Liver (tissue), 9 donors: Measurements from ENCODE around the gene BLNK. TPM values are rescaled to one million over a fixed set of nuclear protein-coding genes. Genes with fewer than 3 reads are reported as not detected.
"Not testable (repeated sequence)": the region's sequence is repeated elsewhere in the genome, so short reads cannot be mapped to it uniquely, and the experiment has no call there.

Source experiments
- DNase-seq: peaks from one replicate; pipeline ENCODE4 v3.0.0-alpha.2; 2017; ENCODE audit warnings: low spot score
- H3K27ac ChIP-seq, 2 donors: one replicate each; pipeline ENCODE4 v1.7.0; 2013; ENCODE audit warnings: inconsistent platforms in 2 of 2, low read length in 2 of 2, control low read depth in 1 of 2, low read depth in 1 of 2, mild to moderate bottlenecking in 1 of 2
- H3K27me3 ChIP-seq, 4 donors: one replicate each; pipeline versions ENCODE4 v1.6.1 to v1.7.0; 2013; ENCODE audit warnings: low read length in 3 of 4, inconsistent platforms in 1 of 4, mild to moderate bottlenecking in 1 of 4, moderate library complexity in 1 of 4; ENCODE audit not compliant: control insufficient read depth in 4 of 4, insufficient read depth in 4 of 4
- H3K36me3 ChIP-seq, 4 donors: one replicate each; pipeline versions ENCODE4 v1.6.1 to v1.7.0; 2013; ENCODE audit warnings: low read length in 3 of 4, mild to moderate bottlenecking in 3 of 4, low read depth in 1 of 4, moderate library complexity in 1 of 4; ENCODE audit not compliant: control insufficient read depth in 4 of 4, insufficient read depth in 3 of 4
- H3K4me1 ChIP-seq, 4 donors: one replicate each; pipeline versions ENCODE4 v1.6.1 to v1.7.0; 2013; ENCODE audit warnings: low read length in 3 of 4, mild to moderate bottlenecking in 3 of 4, moderate library complexity in 1 of 4; ENCODE audit not compliant: control insufficient read depth in 4 of 4, insufficient read depth in 4 of 4
- H3K4me3 ChIP-seq, 3 donors: one replicate each; pipeline versions ENCODE4 v1.6.1 to v1.7.0; 2013; ENCODE audit warnings: low read length in 3 of 3, control low read depth in 1 of 3, low read depth in 1 of 3, mild to moderate bottlenecking in 1 of 3
- H3K9ac ChIP-seq, 2 donors: one replicate each; pipeline ENCODE4 v1.7.0; 2013; ENCODE audit warnings: low read length in 2 of 2, mild to moderate bottlenecking in 2 of 2, moderate library complexity in 2 of 2, control low read depth in 1 of 2, low read depth in 1 of 2
- H3K9me3 ChIP-seq, 4 donors: one replicate each; pipeline versions ENCODE4 v1.6.1 to v1.7.0; 2013; ENCODE audit warnings: low read length in 3 of 4; ENCODE audit not compliant: control insufficient read depth in 4 of 4
- ATF3 ChIP-seq: IDR thresholded peaks from 2 replicates; pipeline ENCODE4 v1.6.1; 2016; ENCODE audit warnings: antibody characterized with exemption
- EGR1 ChIP-seq, 2 donors: IDR thresholded peaks; 2 replicates each; pipeline ENCODE4 v1.6.1; 2016 to 2018; ENCODE audit warnings: antibody characterized with exemption in 2 of 2, low read depth in 2 of 2
- FOXA1 ChIP-seq: IDR thresholded peaks from 2 replicates; pipeline ENCODE4 v1.6.1; 2016; ENCODE audit warnings: antibody characterized with exemption
- FOXA2 ChIP-seq: IDR thresholded peaks from 2 replicates; pipeline ENCODE4 v1.6.1; 2016; ENCODE audit warnings: antibody characterized with exemption
- GABPA ChIP-seq, 2 donors: IDR thresholded peaks in 1 of 2; conservative IDR thresholded peaks in 1 of 2; 2 replicates each; pipeline ENCODE4 v1.6.1; 2016; ENCODE audit warnings: antibody characterized with exemption in 2 of 2, mild to moderate bottlenecking in 1 of 2, moderate library complexity in 1 of 2
- HNF4A ChIP-seq, 2 donors: conservative IDR thresholded peaks; 2 replicates each; pipeline ENCODE4 v1.6.1; 2016; ENCODE audit warnings: antibody characterized with exemption in 2 of 2, mild to moderate bottlenecking in 2 of 2
- HNF4G ChIP-seq: IDR thresholded peaks from 2 replicates; pipeline ENCODE4 v1.6.1; 2016; ENCODE audit warnings: antibody characterized with exemption
- JUND ChIP-seq, 2 donors: IDR thresholded peaks; 2 replicates each; pipeline ENCODE4 v1.6.1; 2016; ENCODE audit warnings: antibody characterized with exemption in 2 of 2
- MAX ChIP-seq: IDR thresholded peaks from 2 replicates; pipeline ENCODE4 v1.6.1; 2016; ENCODE audit warnings: antibody characterized with exemption
- NR2F2 ChIP-seq: IDR thresholded peaks from 2 replicates; pipeline ENCODE4 v1.6.1; 2016; ENCODE audit warnings: antibody characterized with exemption
- RAD21 ChIP-seq, 2 donors: IDR thresholded peaks; 2 replicates each; pipeline ENCODE4 v1.6.1; 2016; ENCODE audit warnings: antibody characterized with exemption in 2 of 2, mild to moderate bottlenecking in 2 of 2
- RXRA ChIP-seq, 2 donors: IDR thresholded peaks; 2 replicates each; pipeline ENCODE4 v1.6.1; 2017 to 2018; ENCODE audit warnings: antibody characterized with exemption in 2 of 2, mild to moderate bottlenecking in 1 of 2
- SP1 ChIP-seq: IDR thresholded peaks from 2 replicates; pipeline ENCODE4 v1.6.1; 2018; ENCODE audit warnings: antibody characterized with exemption, mild to moderate bottlenecking
- TAF1 ChIP-seq: conservative IDR thresholded peaks from 2 replicates; pipeline ENCODE4 v1.6.1; 2016; ENCODE audit warnings: antibody characterized with exemption, mild to moderate bottlenecking
- YY1 ChIP-seq: IDR thresholded peaks from 2 replicates; pipeline ENCODE4 v1.6.1; 2016; ENCODE audit warnings: antibody characterized with exemption, mild to moderate bottlenecking
- WGBS: extraction: QIAGEN DNeasy Blood & Tissue Kit; methylation state at CpG from one replicate; pipeline ENCODE4 v1.1.7; 2013; 5-methylcytosine and 5-hydroxymethylcytosine counted together
- polyA plus RNA-seq, 2 donors: library from polyadenylated mRNA; stranded (reverse) in 1 of 2; unstranded in 1 of 2; fragments of 200-250 nt in 1 of 2; fragments of >200 nt in 1 of 2; fragmentation: Nextera tagmentation in 1 of 2; extraction: Ambion mirVana in 1 of 2; gene quantifications; one replicate each; pipeline versions ENCODE4 v1.2.1 to v1.2.3, GENCODE V29; 2013 to 2015
- total RNA-seq, 2 donors: library from RNA; depleted of rRNA; stranded (reverse); fragments of >200 nt; gene quantifications; one replicate each; pipeline ENCODE4 v1.2.3, GENCODE V29; 2014
- TF ChIP-seq, protein P1 (sequence below): IDR thresholded peaks from 2 replicates; pipeline ENCODE4 v1.6.1; 2016; ENCODE audit warnings: antibody characterized with exemption, mild to moderate bottlenecking
- donor health status: healthy.
- donor health status: healthy.
- donor health status: healthy.
- donor health status: healthy.
- donor health status: healthy.

The BLNK gene
- total and polyA plus RNA-seq, 4 donors, result 3.3 to 45.2 (median 14.5) TPM

- TF ChIP-seq YY1 (no peak), ATF3 (no peak), TAF1 (no peak)
- Histone ChIP-seq H3K4me1 (no peaks in the 10 kb centered on the region), H3K4me3 (no peak overlapping the region), H3K36me3 (peaks cover 7 to 83% (median 70%) of the 10 kb centered on the region in 4 donors), H3K9ac (no peak overlapping the region), H3K9me3 (no peaks in the 10 kb centered on the region), H3K27me3 (no peaks in the 10 kb centered on the region), H3K27ac (no peak overlapping the region)
- WGBS, result 94% methylated on average over 1 of the region's 1 CpG
- no peak for DNase-seq
Measured at GRCh38 chr10:96205580-96205979, 65.8 kb downstream of the BLNK start.

DNA sequence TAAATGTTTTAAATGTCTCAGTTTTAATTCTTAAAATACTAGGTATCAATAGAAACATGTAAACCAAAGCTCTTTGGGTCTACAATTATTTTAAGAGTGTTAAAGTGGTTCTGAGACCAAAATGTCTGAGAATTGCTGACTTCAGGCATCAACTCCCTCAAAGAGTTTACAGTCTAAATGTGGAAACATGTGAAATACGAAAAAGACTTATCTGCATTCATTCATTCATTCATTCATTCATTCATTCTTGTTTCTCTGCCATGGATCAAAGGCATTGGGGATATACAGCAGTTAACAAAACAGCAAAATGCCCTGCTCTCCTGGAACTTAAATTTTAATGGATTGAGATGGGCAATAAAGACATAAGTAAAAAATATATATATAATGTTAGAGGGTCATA is 69.8 kb downstream of the BLNK start:
- DNase-seq, result no peak
- Histone ChIP-seq H3K4me3 (no peak overlapping the region), H3K9me3 (no peaks in the 10 kb centered on the region), H3K27ac (no peak overlapping the region), H3K36me3 (peaks cover 0 to 72% (median 60%) of the 10 kb centered on the region in 4 donors), H3K9ac (no peak overlapping the region), H3K4me1 (no peaks in the 10 kb centered on the region), H3K27me3 (no peaks in the 10 kb centered on the region)
- TF ChIP-seq JUND (IDR thresholded peaks at IDR 0.05), result no peak
- TF ChIP-seq SP1, result no peak
- TF ChIP-seq HNF4G, result no peak
- no peak for TF ChIP-seq RXRA (IDR thresholded peaks at IDR 0.05)
- TF ChIP-seq, protein P1, sequence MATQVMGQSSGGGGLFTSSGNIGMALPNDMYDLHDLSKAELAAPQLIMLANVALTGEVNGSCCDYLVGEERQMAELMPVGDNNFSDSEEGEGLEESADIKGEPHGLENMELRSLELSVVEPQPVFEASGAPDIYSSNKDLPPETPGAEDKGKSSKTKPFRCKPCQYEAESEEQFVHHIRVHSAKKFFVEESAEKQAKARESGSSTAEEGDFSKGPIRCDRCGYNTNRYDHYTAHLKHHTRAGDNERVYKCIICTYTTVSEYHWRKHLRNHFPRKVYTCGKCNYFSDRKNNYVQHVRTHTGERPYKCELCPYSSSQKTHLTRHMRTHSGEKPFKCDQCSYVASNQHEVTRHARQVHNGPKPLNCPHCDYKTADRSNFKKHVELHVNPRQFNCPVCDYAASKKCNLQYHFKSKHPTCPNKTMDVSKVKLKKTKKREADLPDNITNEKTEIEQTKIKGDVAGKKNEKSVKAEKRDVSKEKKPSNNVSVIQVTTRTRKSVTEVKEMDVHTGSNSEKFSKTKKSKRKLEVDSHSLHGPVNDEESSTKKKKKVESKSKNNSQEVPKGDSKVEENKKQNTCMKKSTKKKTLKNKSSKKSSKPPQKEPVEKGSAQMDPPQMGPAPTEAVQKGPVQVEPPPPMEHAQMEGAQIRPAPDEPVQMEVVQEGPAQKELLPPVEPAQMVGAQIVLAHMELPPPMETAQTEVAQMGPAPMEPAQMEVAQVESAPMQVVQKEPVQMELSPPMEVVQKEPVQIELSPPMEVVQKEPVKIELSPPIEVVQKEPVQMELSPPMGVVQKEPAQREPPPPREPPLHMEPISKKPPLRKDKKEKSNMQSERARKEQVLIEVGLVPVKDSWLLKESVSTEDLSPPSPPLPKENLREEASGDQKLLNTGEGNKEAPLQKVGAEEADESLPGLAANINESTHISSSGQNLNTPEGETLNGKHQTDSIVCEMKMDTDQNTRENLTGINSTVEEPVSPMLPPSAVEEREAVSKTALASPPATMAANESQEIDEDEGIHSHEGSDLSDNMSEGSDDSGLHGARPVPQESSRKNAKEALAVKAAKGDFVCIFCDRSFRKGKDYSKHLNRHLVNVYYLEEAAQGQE, result no peak
- WGBS, result 81% methylated on average over 1 of the region's 1 CpG

DNA sequence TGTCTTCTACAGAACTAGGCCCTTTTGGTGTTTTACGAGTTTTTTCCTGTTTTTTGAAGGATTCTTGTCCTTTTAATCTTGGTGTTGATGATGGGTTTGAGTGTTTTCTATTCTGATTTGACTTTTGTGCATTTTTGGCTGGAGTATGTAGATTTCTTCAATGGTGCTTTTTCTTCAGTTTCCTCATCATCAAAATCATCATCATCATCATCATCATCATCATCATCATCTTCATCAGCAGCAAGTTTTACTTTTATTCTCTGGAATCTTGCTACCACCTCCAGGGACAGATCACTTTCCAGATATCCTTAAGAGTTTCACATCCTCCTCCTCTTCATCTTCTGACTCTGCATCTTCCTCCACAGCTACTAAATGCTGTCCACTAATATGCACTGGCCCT is 81.9 kb downstream of the BLNK start:
- not testable (repeated sequence) for H3K9me3 ChIP-seq, H3K27ac ChIP-seq, H3K27me3 ChIP-seq, H3K4me3 ChIP-seq, H3K4me1 ChIP-seq, DNase-seq, H3K9ac ChIP-seq
- 89% methylated on average over 1 of the region's 1 CpG for WGBS
- peaks cover 8 to 30% (median 24%) of the 10 kb centered on the region in 4 donors for H3K36me3 ChIP-seq

DNA sequence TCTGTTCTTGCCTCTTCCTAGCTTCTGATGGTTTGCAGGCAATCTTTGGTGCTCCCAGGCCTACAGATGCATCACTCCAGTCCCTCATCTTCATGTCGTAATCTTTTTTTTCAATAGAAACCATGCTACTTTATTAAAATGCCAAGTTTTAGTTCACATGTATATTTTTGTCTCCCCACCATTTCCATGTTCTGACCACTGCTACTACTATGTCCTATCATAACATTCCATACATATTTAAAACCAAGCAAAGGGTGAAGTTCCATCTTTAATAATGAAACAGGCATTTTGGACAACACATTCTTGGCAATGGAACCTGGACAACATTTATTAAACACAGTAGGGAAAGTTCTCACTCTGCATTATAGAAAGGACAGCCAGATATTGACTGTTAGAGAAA is 82.5 kb downstream of the BLNK start:
- Histone ChIP-seq H3K4me3 (no peak overlapping the region), H3K36me3 (peaks cover 8 to 25% (median 22%) of the 10 kb centered on the region in 4 donors), H3K9ac (no peak overlapping the region), H3K27ac (no peak overlapping the region), H3K4me1 (no peaks in the 10 kb centered on the region), H3K9me3 (peaks cover 0 to 7% (median 5%) of the 10 kb centered on the region in 4 donors), H3K27me3 (no peaks in the 10 kb centered on the region)
- DNase-seq, result no peak
- WGBS, result 90% methylated on average over 1 of the region's 1 CpG
- TF ChIP-seq ATF3, result no peak
- TF ChIP-seq MAX, result no peak
- TF ChIP-seq, protein P1, result no peak
- TF ChIP-seq TAF1, result no peak
- TF ChIP-seq GABPA (IDR thresholded peaks at IDR 0.05 in 1 of 2, conservative IDR thresholded peaks at IDR 0.05 in 1 of 2), result no peak
- no peak for TF ChIP-seq EGR1 (IDR thresholded peaks at IDR 0.05; ENCODE audit: low read depth in 2 of 2)
- TF ChIP-seq FOXA1, result no peak
- TF ChIP-seq RXRA (IDR thresholded peaks at IDR 0.05), result no peak
- TF ChIP-seq RAD21 (IDR thresholded peaks at IDR 0.05), result no peak
- TF ChIP-seq HNF4A (conservative IDR thresholded peaks at IDR 0.05), result no peak
- no peak for TF ChIP-seq YY1
- TF ChIP-seq SP1, result no peak
- no peak for TF ChIP-seq NR2F2
- TF ChIP-seq FOXA2, result no peak
